OCI-LY3 (cell line): Measurements from ENCODE around the gene RARS2.

ENCODE experiments used
- H2AFZ ChIP-seq: fragments of 200-600, 300-600 bp; shearing (Covaris generic); 2 replicates; pipeline ENCODE4 v1.6.0; 2014; ENCODE audit warnings: antibody characterized with exemption, low read depth, low read length
- H3K27ac ChIP-seq: fragments of 200-600, 300-600 bp; sonication (generic); 2 replicates; pipeline ENCODE4 v1.5.1; 2014; ENCODE audit warnings: mild to moderate bottlenecking, low read length, moderate library complexity, mixed read lengths
- H3K27me3 ChIP-seq: fragments of 200-600, 300-600 bp; sonication (generic); 2 replicates; pipeline ENCODE4 v1.6.1; 2014; ENCODE audit warnings: low read depth, low read length, mixed read lengths
- H3K36me3 ChIP-seq: fragments of 200-600, 300-600 bp; sonication (generic); replicated peaks from 2 replicates; pipeline ENCODE3; 2014; ENCODE audit warnings: low read depth, low read length, mixed read lengths
- H3K4me1 ChIP-seq: fragments of 300-600, 200-600 bp; sonication (generic); 2 replicates; pipeline ENCODE4 v1.6.1; 2014; ENCODE audit warnings: low read length, mixed read lengths
- H3K4me2 ChIP-seq: fragments of 200-600, 300-600 bp; sonication (generic); 2 replicates; pipeline ENCODE4 v1.6.1; 2014; ENCODE audit warnings: low read length, mixed read lengths
- H3K4me3 ChIP-seq: fragments of 300-600, 200-600 bp; sonication (generic); 2 replicates; pipeline ENCODE4 v1.5.1; 2014; ENCODE audit warnings: antibody characterized with exemption, mild to moderate bottlenecking, low read length, moderate library complexity
- H3K79me2 ChIP-seq: fragments of 300-600, 200-600 bp; shearing (Covaris generic); 2 replicates; pipeline ENCODE4 v1.6.1; 2014; ENCODE audit warnings: mild to moderate bottlenecking, low read length, mixed read lengths
- H3K9ac ChIP-seq: fragments of 300-600, 200-600 bp; shearing (Covaris generic); 2 replicates; pipeline ENCODE4 v1.6.0; 2014; ENCODE audit warnings: mild to moderate bottlenecking, low read length, moderate library complexity
- H3K9me3 ChIP-seq: fragments of 200-600, 300-600 bp; shearing (Covaris generic); 2 replicates; pipeline ENCODE4 v1.6.1; 2014; ENCODE audit warnings: low read length, mixed read lengths; ENCODE audit not compliant: insufficient read depth
- H4K20me1 ChIP-seq: fragments of 200-600, 300-600 bp; sonication (generic); 2 replicates; pipeline ENCODE4 v1.6.1; 2016; ENCODE audit warnings: low read length, mixed read lengths; ENCODE audit not compliant: insufficient read depth
- CTCF ChIP-seq: fragments of 200-600, 300-600 bp; sonication (generic); IDR thresholded peaks from 2 replicates; pipeline ENCODE4 v1.5.1; 2014; ENCODE audit warnings: antibody characterized with exemption, low read length, low read depth
- EZH2phosphoT487 ChIP-seq: fragments of 200-600 bp; shearing (Covaris generic); IDR thresholded peaks from 2 replicates; pipeline ENCODE4 v1.6.1; 2018; ENCODE audit warnings: antibody characterized with exemption, mixed run types, low read depth

RARS2 gene

GRCh38 chr6:87606199-87606598 is 16.4 kb upstream of the RARS2 start:
- no peaks in the 10 kb centered on the region for H3K4me1 ChIP-seq
- no peak overlapping the region for H3K9ac ChIP-seq
- no peak overlapping the region for H3K4me2 ChIP-seq
- H3K79me2 ChIP-seq, result no peaks in the 10 kb centered on the region
- TF ChIP-seq EZH2phosphoT487, result no peak
- TF ChIP-seq CTCF, result no peak
- H3K9me3 ChIP-seq, result no peaks in the 10 kb centered on the region
- no peaks in the 10 kb centered on the region for H3K36me3 ChIP-seq
- no peak overlapping the region for H3K4me3 ChIP-seq
- no peaks in the 10 kb centered on the region for H3K27me3 ChIP-seq
- H3K27ac ChIP-seq, result no peak overlapping the region
- no peaks in the 10 kb centered on the region for H4K20me1 ChIP-seq
- no peak overlapping the region for H2AFZ ChIP-seq

- TF ChIP-seq CTCF (no peak), EZH2phosphoT487 (no peak)
These were observed 10.8 kb upstream of the RARS2 start for GRCh38 chr6:87600576-87600975.

GRCh38 chr6:87590990-87591389 is 1.2 kb upstream of the RARS2 start:
- Histone ChIP-seq H3K9me3 (no peaks in the 10 kb centered on the region), H3K36me3 (no peaks in the 10 kb centered on the region), H3K4me1 (peaks cover 15% of the 10 kb centered on the region), H3K27me3 (no peaks in the 10 kb centered on the region), H2AFZ (no peak overlapping the region), H3K27ac (no peak overlapping the region), H3K9ac (peak overlapping the region; percentile 96), H4K20me1 (no peaks in the 10 kb centered on the region), H3K4me2 (peak overlapping the region; percentile 91), H3K79me2 (peaks cover 68% of the 10 kb centered on the region), H3K4me3 (peak overlapping the region; percentile 98)
- TF ChIP-seq CTCF, result no peak
- no peak for TF ChIP-seq EZH2phosphoT487

More at GRCh38 chr6:87600576-87600975, 10.8 kb upstream of the RARS2 start:
- Histone ChIP-seq H3K9me3 (no peaks in the 10 kb centered on the region), H3K27me3 (no peaks in the 10 kb centered on the region), H4K20me1 (no peaks in the 10 kb centered on the region), H3K4me3 (no peak overlapping the region), H3K79me2 (no peaks in the 10 kb centered on the region), H3K36me3 (no peaks in the 10 kb centered on the region), H3K4me1 (no peaks in the 10 kb centered on the region), H3K9ac (no peak overlapping the region), H3K27ac (no peak overlapping the region), H2AFZ (no peak overlapping the region), H3K4me2 (no peak overlapping the region)

GRCh38 chr6:87590417-87590880 is 662 bp upstream of the RARS2 start:
- H3K27me3 ChIP-seq, result no peaks in the 10 kb centered on the region
- peak overlapping the region; percentile 98 for H3K4me3 ChIP-seq

More at GRCh38 chr6:87590417-87590880, 662 bp upstream of the RARS2 start:
- Histone ChIP-seq H3K36me3 (no peaks in the 10 kb centered on the region), H3K4me1 (peaks cover 15% of the 10 kb centered on the region), H2AFZ (peak overlapping the region; percentile 76), H3K9me3 (no peaks in the 10 kb centered on the region), H3K79me2 (peaks cover 72% of the 10 kb centered on the region), H4K20me1 (no peaks in the 10 kb centered on the region), H3K27ac (peak overlapping the region; percentile 48), H3K4me2 (peak overlapping the region; percentile 91), H3K9ac (peak overlapping the region; percentile 96)
- no peak for TF ChIP-seq EZH2phosphoT487
- TF ChIP-seq CTCF, result no peak
